ENCODE results near the gene COL5A1.
"Not testable (repeated sequence)": the region's sequence is repeated elsewhere in the genome, so short reads cannot be mapped to it uniquely, and the experiment has no call there.

COL5A1 gene

DNA sequence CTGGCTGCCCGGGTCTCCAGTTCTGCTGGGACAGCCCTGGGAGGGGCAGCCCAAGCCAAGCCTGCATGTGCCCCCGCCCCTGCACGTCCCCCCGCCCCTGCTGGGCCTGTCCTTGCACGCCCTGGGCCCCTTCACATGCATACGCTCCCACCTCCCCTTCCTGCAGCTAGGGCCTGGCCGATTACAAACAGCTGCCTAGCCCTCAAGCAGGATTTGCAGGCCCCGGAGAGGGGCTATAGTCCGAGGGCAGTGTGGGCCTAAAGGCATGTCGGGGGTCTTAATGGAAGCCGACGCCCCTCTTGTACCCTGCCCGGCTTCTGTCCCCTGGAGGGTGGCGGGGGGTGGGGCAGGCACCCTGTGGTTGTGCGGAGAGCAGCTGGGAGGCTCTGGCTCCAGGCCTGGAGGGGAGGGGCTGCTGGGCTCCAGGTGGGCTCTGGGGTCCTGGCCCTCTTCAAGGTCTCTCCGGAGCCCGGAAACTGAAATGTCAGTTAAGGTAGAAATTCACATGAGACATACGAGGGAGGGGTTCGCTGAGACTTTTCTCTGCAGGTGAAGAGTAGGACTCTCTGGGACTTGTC lies 16.9 kb downstream of the COL5A1 start:
- no peak for DNase-seq

GRCh38 chr9:134659688-134660131 lies 18.1 kb downstream of the COL5A1 start:
- DNase-seq: no peak

- DNase-seq: no peak
Observed at GRCh38 chr9:134660407-134660806, 18.8 kb downstream of the COL5A1 start.

- DNase-seq: no peak
Observed at GRCh38 chr9:134661299-134661698, 19.7 kb downstream of the COL5A1 start.

- DNase-seq: no peak
Observed at GRCh38 chr9:134661791-134662142, 20.2 kb downstream of the COL5A1 start.

DNA sequence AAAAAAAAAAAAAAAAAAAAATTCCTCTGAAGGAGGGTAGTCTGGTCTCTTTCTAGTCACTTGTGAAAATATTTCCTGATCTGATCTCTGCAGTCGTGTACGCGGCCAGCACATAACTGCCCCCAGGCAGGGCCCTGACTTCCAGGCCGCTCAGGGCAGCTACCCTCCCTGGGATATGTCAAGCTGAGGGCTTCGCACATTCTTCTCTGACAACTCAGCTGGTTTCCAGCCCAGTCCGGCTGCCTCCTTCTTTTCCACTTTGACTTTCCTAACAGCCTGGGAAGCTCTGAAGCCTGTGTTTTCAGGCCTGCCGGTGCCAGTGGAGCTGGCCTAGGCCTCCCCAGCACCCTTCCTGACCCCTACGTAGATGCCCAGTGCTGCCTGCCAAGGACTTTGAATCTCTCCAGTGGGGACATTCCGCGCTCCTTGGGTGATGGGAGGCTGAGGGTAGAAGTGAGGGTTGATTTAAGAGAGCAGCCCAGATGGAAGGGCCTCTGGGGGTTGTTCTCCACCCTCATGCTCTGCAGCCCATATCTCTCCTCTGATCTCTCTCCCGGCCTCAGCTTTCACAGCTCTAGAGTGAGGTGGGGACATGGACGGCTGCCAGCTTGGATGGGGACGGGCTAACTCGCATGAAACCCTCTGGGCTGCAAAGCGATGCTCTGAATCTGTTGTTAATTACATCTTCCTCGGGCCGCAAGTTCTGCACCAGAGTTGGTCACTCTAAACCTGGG lies 20.7 kb downstream of the COL5A1 start:
- no peak for DNase-seq

DNA sequence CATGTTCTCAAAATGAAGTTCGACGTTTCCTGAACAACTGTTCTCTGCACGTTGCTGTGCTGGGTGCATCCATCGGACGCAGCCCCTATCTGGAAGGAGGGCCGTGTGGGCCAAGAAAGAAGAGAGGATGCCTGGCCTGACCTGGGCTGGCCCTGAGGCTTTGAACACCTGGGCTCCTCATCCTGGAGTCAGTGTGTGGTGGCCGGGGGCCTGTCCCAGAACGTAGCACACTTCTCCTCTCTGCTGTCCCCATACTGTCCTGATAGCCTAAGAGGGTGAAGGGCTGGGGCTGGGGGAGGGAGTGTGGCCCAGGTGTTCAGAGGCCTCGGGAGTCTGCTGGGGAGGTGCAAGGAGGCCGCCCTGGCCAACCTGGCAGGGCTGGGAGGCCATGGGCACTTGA lies 21.5 kb downstream of the COL5A1 start:
- no peak for DNase-seq

DNA sequence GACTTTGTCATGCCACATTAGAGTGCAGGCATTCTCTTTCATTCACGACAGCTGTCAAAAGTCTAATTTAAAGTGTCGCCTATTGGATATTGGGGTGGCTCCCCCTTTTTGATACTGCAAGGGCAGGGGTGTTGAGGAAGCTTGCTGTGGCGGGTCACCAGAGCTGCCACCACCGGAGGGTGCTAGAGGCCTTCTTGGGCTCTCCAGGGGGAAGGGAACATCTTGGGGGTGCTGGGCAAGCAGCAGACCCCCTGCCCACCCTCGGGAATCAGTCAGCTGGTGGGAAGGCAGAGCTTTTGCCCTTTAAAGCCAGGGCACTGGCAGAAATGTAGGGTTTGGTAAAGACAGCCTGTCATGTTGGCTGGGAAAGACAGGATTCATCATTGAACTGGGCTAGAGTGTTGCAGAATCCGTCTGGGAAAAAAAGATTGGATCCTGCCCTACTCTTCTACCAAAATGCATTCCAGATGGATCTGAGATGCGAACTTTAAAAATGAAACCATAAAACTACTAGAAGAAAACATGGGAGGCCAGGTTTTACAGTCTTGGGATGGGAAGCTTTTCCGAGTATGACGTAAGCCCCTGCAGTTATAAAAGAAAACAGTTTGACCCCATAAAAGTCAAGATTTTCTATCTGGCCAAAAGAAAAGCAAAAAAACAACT lies 22.3 kb downstream of the COL5A1 start:
- no peak for DNase-seq

GRCh38 chr9:134664446-134664845 lies 22.8 kb downstream of the COL5A1 start:
- DNase-seq: no peak

- DNase-seq: no peak
Observed at GRCh38 chr9:134666208-134666607, 24.6 kb downstream of the COL5A1 start.

- no peak for DNase-seq
Observed at GRCh38 chr9:134666831-134667230, 25.2 kb downstream of the COL5A1 start.

DNA sequence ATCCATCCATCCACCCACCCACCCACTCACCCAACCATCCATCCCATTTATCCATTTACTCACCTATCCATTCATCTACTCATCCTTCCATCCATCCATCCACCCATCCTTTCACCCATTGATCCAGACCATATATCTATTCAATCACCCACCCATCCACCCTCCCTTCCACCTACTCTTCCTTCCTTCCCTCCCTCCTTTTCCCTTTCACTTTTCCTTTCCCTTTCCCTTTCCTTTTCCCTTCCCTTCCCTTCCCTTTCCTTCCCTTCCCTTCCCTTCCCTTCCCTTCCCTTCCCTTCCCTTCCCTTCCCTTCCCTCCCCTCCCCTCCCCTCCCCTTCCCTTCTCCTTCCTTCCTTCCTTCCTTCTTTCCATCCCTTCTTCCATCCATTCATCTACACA lies 27.4 kb downstream of the COL5A1 start:
- not testable (repeated sequence) for DNase-seq

GRCh38 chr9:134669399-134669955 lies 27.9 kb downstream of the COL5A1 start:
- no peak for DNase-seq

- no peak for DNase-seq
Observed at GRCh38 chr9:134670042-134670525, 28.5 kb downstream of the COL5A1 start.

- no peak for DNase-seq
Observed at GRCh38 chr9:134670851-134671281, 29.3 kb downstream of the COL5A1 start.

GRCh38 chr9:134671341-134672113 lies 29.9 kb downstream of the COL5A1 start:
- no peak for DNase-seq

GRCh38 chr9:134676361-134676760 lies 34.8 kb downstream of the COL5A1 start:
- DNase-seq: no peak

- DNase-seq: no peak
Observed at GRCh38 chr9:134676886-134677285, 35.3 kb downstream of the COL5A1 start.

DNA sequence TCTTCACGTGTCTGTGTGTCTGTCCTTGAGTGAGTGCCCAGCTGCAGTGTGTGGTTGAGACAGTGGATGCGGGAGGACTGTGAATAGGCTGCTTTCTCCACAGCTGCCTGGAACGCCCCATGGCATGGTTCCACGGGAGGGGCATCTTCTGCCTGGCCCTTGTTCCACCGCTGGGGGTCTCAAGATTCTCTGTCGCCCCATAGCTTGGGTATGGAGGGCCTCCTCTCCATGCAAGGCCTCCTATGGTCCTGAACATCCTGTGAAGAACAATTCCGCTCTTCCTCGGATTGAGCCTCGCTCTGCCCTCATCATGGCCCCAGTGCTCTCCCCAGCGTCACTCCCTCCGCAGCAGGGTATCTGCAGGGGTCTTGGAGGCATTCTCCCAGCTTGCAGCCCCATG lies 36.1 kb downstream of the COL5A1 start:
- DNase-seq: no peak

- DNase-seq: no peak
Observed at GRCh38 chr9:134678206-134678605, 36.6 kb downstream of the COL5A1 start.

GRCh38 chr9:134678666-134679443 lies 37.3 kb downstream of the COL5A1 start:
- DNase-seq: no peak

Data from CD4-positive, alpha-beta T cell treated with Interleukin-10 for 1 hour (primary cell).